ENCODE data around the gene VSIG10.
"Not testable (repeated sequence)": the region's sequence is repeated elsewhere in the genome, so short reads cannot be mapped to it uniquely, and the experiment has no call there.

Gene VSIG10

GRCh38 chr12:118034429-118035189 is 69.2 kb downstream of the VSIG10 start:
- Mint-ChIP-seq H3K27ac (peak overlapping the region; percentile 59), H3K36me3 (peaks cover 19% of the 10 kb centered on the region), H3K4me1 (peaks cover 14% of the 10 kb centered on the region), H3K4me3 (no peak overlapping the region), H3K27me3 (no peaks in the 10 kb centered on the region), H3K9me3 (no peaks in the 10 kb centered on the region)

DNA sequence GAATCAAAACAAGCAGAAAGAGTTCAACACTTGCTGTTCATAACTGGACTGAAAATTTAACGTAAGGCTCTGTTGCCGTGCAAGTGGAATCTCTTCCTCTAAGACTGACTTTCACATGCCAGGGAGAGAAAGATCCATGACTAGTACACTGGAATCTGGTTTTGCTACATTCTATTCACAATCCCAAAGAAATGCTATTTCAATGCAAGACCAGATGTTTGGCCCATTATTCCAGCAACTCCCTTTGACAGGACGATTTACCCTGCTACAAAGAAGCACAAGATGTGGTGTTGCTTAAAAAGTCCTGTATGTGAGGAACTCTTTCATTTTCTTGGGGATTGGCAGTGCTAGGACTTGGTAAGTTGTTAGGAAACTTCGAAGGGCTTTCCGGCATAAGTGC is 69.9 kb downstream of the VSIG10 start:
- Mint-ChIP-seq H3K36me3 (peaks cover 20% of the 10 kb centered on the region), H3K4me1 (peaks cover 14% of the 10 kb centered on the region), H3K4me3 (no peak overlapping the region), H3K9me3 (no peaks in the 10 kb centered on the region), H3K27me3 (no peaks in the 10 kb centered on the region), H3K27ac (no peak overlapping the region)

DNA sequence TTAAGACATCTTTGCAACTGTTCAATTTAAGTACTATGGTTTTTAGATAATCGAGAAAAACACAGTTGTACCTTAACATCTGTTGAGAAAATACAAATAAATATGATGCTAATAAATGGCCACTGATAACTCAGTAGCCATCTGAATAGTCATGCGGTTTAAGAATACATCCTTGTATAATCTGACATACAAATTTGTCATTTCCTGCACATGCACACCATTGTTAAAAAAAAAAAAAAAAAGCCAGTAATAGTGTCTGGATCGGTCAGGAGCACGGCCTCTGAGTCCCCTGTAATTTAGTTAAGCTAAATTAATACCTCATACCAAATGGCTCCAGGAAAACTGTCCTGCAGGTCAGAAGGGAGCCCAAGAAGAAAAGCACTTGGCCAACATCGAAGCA is 70.5 kb downstream of the VSIG10 start:
- Mint-ChIP-seq H3K4me3 (no peak overlapping the region), H3K9me3 (no peaks in the 10 kb centered on the region), H3K27ac (no peak overlapping the region), H3K27me3 (no peaks in the 10 kb centered on the region), H3K4me1 (peaks cover 14% of the 10 kb centered on the region), H3K36me3 (peaks cover 20% of the 10 kb centered on the region)

GRCh38 chr12:118032188-118032587 is 71.6 kb downstream of the VSIG10 start:
- Mint-ChIP-seq H3K9me3 (no peaks in the 10 kb centered on the region), H3K4me1 (peaks cover 14% of the 10 kb centered on the region), H3K27ac (peak overlapping the region; percentile 81), H3K4me3 (no peak overlapping the region), H3K27me3 (no peaks in the 10 kb centered on the region), H3K36me3 (peaks cover 19% of the 10 kb centered on the region)

- H3K36me3 Mint-ChIP-seq, result peaks cover 12% of the 10 kb centered on the region
- H3K27me3 Mint-ChIP-seq, result no peaks in the 10 kb centered on the region
- no peak overlapping the region for H3K27ac Mint-ChIP-seq
- no peaks in the 10 kb centered on the region for H3K9me3 Mint-ChIP-seq
- H3K4me3 Mint-ChIP-seq, result no peak overlapping the region
- H3K4me1 Mint-ChIP-seq, result no peaks in the 10 kb centered on the region
Observed at GRCh38 chr12:118029166-118029565, 74.6 kb downstream of the VSIG10 start.

DNA sequence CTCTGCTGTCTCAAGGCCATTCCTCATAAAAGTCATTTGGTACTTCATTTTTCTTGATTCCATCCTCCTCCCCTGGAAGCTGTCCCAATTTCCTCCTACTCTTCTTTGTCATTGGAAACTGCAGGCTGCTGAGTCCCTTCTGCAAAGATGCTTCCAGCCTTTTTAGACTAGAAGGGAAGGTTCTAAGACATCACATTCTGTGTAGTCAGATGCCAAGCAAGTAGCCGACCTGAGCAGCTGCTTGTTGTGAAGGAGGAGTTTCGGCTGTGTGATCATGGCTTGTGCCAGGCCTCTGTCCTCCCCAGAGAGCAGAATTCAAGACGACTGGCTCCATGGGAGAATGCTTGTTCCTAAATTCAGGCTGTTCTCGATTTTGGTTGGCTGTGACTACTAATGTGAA is 78.6 kb downstream of the VSIG10 start:
- no peaks in the 10 kb centered on the region for H3K27me3 Mint-ChIP-seq
- H3K9me3 Mint-ChIP-seq, result no peaks in the 10 kb centered on the region
- H3K4me3 Mint-ChIP-seq, result no peak overlapping the region
- H3K27ac Mint-ChIP-seq, result no peak overlapping the region
- H3K4me1 Mint-ChIP-seq, result no peaks in the 10 kb centered on the region
- H3K36me3 Mint-ChIP-seq, result peaks cover 13% of the 10 kb centered on the region

- Mint-ChIP-seq H3K4me3 (no peak overlapping the region), H3K27ac (no peak overlapping the region), H3K27me3 (no peaks in the 10 kb centered on the region)
Observed at GRCh38 chr12:118023301-118023860, 80.4 kb downstream of the VSIG10 start.

GRCh38 chr12:118022728-118023109 is 81.1 kb downstream of the VSIG10 start:
- Mint-ChIP-seq H3K4me3 (no peak overlapping the region), H3K27me3 (no peaks in the 10 kb centered on the region), H3K9me3 (no peaks in the 10 kb centered on the region), H3K4me1 (peaks cover 6% of the 10 kb centered on the region), H3K27ac (no peak overlapping the region), H3K36me3 (peaks cover 7% of the 10 kb centered on the region)

More at GRCh38 chr12:118023301-118023860, 80.4 kb downstream of the VSIG10 start:
- no peaks in the 10 kb centered on the region for H3K9me3 Mint-ChIP-seq
- peaks cover 11% of the 10 kb centered on the region for H3K36me3 Mint-ChIP-seq
- no peaks in the 10 kb centered on the region for H3K4me1 Mint-ChIP-seq

DNA sequence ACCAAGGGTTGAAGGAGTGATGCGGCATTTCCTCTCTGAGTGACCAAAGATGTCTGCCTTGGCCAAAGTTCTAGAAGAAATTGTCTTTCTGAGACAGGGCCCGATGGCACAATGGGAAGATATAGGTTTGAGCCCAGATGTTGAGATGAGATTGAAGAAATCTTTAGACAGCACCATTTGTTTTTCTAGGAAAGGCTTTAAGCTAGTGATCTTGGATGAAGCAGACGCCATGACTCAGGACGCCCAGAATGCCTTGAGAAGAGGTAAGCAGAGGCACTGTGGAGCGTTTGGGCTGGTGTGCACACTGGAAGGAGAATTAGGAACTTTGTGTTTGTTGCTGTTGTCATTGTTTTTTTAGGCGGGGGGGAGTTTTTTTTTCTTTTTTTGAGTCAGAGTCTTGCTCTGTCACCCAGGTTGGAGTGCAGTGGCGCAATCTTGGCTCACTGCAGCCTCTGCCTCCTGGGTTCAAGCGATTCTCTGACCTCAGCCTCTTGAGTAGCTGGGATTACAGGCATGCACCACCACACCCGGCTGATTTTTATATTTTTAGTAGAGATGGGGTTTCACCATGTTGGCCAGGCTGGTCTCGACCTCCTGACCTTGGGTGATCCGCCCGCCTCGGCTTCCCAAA is 81.6 kb downstream of the VSIG10 start:
- H3K4me3 Mint-ChIP-seq, H3K4me1 Mint-ChIP-seq, H3K27ac Mint-ChIP-seq, H3K9me3 Mint-ChIP-seq, H3K36me3 Mint-ChIP-seq, H3K27me3 Mint-ChIP-seq: not testable (repeated sequence)

DNA sequence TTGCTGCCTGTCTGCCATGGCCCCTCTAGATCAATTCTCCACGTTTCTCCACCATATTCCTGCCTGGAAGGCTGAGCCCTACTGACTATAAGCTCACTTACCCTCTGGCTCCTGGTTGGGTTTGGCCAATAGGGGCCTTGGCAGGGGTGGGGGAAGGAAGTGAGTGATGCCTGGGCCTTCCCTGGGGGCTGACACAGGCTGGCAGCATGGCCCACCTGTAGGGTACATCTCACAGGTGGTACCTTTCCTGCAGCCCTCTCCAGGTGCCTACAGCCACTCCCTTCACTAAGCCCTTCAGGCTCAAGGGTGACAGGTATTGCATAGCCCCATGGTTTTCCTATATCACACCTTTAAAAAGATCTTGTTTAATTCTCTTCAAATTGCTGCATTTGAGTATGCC is 83.8 kb downstream of the VSIG10 start:
- Mint-ChIP-seq H3K4me1 (peaks cover 18% of the 10 kb centered on the region), H3K4me3 (no peak overlapping the region), H3K27ac (no peak overlapping the region), H3K9me3 (no peaks in the 10 kb centered on the region), H3K36me3 (peaks cover 5% of the 10 kb centered on the region), H3K27me3 (no peaks in the 10 kb centered on the region)

GRCh38 chr12:118017926-118018325 is 85.9 kb downstream of the VSIG10 start:
- Mint-ChIP-seq H3K36me3 (peaks cover 3% of the 10 kb centered on the region), H3K27ac (no peak overlapping the region), H3K4me3 (peak overlapping the region; percentile 96), H3K27me3 (no peaks in the 10 kb centered on the region), H3K9me3 (no peaks in the 10 kb centered on the region), H3K4me1 (peaks cover 18% of the 10 kb centered on the region)

GRCh38 chr12:118016424-118017264 is 87.2 kb downstream of the VSIG10 start, which contains the start of gene RFC5:
TSS of gene RFC5 (plus strand) at chr12:118016703. CDS start at chr12:118016828, 125 bp downstream.
- Mint-ChIP-seq H3K27me3 (no peaks in the 10 kb centered on the region), H3K36me3 (no peaks in the 10 kb centered on the region), H3K4me1 (peaks cover 18% of the 10 kb centered on the region), H3K27ac (peak within 1 kb of the TSS; percentile 93), H3K9me3 (no peaks in the 10 kb centered on the region), H3K4me3 (peak within 1 kb of the TSS; percentile 96)

DNA sequence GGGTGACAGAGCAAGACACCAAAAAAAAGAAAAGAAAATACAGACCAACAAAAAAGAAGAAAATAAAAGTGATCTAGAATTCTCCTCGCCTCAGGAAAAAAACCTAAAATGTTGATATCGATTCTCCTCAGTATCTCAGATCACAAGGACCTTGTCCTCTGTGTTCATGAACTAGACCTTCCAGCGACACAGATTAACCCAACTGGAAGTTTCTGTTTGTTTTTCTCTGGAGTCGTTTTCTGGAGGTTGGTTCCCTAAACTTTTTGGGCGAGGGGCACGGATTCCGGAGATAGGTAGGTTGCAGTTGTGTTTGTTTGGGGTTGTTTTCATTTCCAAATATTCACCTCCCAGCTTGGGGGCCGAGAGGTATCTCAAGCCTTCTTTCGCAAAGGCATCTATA is 87.9 kb downstream of the VSIG10 start:
- Mint-ChIP-seq H3K4me3 (no peak overlapping the region), H3K27ac (no peak overlapping the region), H3K36me3 (no peaks in the 10 kb centered on the region), H3K27me3 (no peaks in the 10 kb centered on the region), H3K4me1 (peaks cover 18% of the 10 kb centered on the region), H3K9me3 (no peaks in the 10 kb centered on the region)

DNA sequence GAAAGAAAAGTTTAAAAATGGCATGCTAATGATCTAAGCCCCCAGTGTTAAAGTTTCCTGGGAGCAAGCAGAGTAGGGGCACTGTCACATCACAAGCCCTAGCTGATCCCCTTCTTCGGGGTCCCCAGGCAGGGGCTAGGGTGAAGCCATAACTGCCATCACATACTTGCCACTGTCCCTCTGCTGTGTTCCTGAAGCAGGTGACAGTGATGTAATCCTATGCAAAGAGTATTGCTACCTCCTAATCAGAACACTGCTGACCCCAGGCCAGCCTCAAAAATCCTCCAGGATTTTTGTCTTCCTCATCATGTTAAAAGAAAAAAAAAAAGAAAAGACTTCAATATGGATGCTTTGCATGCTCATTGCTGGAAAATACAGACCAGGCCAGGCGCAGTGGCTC is 88.5 kb downstream of the VSIG10 start:
- H3K27ac Mint-ChIP-seq, result no peak overlapping the region
- no peaks in the 10 kb centered on the region for H3K9me3 Mint-ChIP-seq
- no peaks in the 10 kb centered on the region for H3K27me3 Mint-ChIP-seq
- H3K36me3 Mint-ChIP-seq, result no peaks in the 10 kb centered on the region
- H3K4me3 Mint-ChIP-seq, result no peak overlapping the region
- peaks cover 18% of the 10 kb centered on the region for H3K4me1 Mint-ChIP-seq
